SKM-1 (cell line): Measurements from ENCODE around the gene DCDC2C.
A peak's percentile ranks its signal among the peaks of the same experiment; 100 is the strongest.

Experiments used
- DNase-seq: peaks from one replicate; lab custom pipeline; 2025; ENCODE audit not compliant: unreplicated experiment; lab: John Stamatoyannopoulos, UW

DCDC2C gene

DNA sequence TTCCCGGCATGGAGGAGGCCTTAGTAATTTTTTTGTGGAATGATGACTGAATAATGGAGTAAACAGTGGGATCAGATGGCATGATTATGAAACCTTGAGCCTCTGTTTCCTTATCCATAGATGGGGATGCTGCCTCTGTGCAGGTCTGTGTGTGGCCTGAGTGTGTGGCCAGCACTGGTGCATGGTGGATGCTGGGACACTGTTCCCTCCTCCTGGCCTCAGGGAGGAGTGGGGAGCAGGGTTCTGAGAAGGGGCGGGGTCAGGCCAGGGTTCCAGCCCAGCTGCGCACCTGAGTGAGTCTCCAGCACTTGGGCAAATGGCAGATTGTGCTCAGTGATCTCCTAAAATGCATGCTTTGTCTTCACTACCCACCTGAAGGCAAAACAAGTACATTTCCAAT is 66.4 kb downstream of the DCDC2C start:
- no peak for DNase-seq

DNA sequence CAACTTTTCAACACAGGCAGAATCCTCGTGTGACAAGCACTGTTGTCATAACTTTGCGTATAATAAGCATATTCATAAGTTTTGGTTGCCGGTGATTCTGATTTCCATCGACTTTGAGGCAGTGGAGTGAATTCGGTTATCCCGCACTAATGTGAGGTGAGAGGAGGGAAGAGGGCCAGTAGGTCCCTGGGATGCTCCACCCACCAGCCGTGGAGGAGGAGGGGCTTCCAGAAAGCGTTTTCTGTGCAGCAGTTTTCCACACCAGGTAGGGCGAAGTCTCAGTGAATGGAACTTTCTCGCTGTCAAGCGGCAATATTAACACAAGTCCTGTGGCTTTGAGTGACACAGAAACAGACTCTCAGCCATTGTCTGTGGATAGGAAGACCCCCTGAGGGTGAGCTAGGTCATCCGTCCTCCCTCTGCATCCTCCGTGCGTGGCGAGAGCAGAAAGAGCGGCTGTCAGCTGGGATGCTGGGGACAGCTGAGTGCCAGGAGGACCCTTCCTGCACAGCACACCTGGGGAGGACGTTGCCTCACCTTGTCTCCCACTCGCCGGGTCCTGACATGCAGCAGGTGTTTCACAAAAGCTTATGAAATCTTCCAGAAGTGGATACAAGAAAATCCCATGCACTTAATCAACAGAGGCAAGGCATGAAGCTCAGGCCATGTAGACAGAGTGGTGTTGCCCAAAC is 67.5 kb downstream of the DCDC2C start:
- DNase-seq: no peak

DNA sequence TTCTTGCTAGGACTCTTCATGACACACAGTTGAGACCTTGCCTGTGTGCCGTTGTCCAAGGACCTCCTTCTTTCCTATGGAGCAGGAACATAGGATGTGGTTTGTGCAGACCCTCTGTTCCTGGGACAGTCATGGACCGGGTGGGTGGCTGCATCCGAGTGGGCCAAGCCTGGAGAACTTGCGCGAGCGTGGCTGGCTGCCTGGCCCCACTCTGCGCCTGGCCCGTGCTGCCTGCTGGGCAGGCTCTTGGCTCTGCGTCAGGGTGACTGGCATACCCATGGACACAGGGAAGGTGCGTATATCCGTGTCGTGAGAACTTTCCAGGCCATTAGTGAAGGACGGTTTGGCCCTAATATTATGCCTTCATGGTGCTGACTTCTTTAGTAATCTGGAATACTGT is 68.2 kb downstream of the DCDC2C start:
- DNase-seq: no peak

DNA sequence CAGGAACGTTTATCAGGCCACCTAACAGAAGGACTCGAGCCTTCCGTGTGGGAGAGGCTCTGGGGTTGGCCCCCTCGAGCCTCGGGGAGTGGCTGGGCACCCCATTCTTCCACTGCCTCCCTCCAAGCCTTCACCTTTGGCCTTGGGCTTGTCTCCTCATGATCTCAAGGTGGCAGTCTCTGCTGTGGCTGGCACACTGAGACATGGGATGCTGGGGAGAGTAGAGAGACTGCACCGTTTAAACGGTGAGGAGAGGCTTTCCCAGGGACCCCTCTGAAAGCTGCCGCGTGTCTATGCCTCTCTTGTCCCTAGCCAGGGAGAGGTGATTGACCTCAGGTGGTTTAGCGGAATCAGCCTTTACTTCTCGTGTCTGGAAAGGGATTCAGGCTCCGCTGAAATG is 71.0 kb downstream of the DCDC2C start:
- DNase-seq: no peak

DNA sequence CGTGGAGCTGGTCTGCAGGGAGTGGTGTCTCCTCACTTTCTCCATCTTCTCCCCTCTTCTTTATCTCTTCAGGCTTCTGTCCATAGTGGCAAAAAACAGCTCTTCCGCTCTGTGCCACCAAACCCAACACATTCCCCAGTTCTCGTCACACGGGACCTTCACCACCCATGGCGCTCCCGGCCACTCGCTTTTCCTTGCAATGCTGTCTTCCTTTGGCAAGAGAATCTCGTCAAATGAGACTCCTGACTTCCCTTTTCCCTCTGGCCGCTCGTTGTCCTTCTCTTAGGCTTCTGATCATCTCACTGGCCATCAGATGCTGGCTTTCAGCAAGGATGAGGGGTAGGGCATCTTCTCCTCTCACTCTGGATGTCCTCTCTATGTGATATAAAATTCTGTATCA is 72.9 kb downstream of the DCDC2C start:
- no peak for DNase-seq

DNA sequence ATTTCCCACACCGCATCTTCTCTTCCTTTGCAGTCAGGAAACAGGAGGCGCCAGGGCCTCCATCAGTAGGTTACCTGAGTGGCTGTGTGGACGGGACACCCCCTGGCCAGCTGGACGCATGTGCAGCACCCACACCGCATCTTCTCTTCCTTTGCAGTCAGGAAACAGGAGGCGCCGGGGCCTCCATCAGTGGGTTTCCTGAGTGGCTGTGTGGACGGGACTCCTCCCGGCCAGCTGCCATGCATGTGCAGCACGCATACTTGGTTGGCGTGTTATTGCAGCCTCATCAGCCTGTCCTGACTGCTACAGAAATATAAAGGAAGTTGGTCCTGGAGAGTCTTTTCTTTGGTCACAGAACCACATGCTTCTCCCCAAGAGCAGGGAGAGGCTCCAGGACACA is 74.6 kb downstream of the DCDC2C start:
- DNase-seq: no peak

DNA sequence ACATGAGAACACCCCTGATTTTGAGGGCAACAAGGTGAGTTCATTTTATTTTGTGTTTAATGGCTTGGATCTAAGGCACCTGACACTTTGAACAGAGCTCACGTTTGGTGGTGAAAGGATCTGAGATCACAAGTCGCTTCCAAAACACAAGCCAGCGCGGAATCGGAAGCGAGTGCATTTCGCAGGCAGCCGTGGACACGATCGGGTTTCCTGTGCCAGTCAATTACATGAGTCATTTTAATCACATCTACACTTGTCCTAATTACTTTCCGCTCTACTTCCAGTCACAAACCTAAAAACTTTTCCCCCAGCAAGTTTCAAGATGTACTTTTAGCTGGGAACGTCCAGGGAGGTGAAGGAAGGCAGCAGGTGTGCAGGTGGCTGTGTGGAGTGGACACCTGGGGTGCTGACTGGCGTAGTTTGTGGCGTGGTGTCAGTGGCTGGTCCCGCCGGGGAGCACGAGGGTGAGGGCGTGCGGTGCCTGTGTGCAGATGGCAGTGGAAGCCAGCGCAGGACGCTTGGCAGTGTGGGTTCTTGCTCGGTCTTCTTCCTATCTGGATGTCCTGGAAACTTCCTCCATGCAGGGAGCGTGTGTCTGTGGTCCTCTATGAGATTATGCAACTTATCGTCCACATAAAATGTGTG is 75.6 kb downstream of the DCDC2C start:
- DNase-seq: no peak

DNA sequence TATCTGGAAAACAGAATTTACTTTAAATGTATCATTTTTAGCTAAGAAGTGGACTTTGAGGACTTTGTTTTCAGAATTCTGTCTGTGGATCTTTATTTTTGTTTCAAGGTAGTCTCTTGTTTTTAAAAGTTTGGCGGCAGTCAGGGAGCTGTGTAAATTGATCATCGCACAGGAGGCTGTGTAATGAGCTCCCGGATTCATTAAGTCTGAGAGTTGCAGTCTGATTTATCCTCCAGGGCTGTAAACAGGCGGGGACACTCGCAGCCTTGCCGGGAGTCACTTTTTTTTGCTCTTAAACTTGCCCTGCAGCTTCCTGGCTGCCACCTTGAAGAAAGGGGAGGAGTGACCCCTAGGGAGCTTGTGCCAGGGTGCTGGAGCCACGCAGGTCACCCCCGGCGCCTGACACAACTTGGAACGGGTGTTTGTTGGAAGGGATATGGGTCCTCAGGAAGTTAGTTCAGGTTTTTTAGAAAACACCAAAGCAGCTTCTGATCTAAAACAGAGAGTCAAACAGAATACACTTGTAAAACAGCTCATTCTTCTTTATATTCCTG is 76.2 kb downstream of the DCDC2C start:
- no peak for DNase-seq

DNA sequence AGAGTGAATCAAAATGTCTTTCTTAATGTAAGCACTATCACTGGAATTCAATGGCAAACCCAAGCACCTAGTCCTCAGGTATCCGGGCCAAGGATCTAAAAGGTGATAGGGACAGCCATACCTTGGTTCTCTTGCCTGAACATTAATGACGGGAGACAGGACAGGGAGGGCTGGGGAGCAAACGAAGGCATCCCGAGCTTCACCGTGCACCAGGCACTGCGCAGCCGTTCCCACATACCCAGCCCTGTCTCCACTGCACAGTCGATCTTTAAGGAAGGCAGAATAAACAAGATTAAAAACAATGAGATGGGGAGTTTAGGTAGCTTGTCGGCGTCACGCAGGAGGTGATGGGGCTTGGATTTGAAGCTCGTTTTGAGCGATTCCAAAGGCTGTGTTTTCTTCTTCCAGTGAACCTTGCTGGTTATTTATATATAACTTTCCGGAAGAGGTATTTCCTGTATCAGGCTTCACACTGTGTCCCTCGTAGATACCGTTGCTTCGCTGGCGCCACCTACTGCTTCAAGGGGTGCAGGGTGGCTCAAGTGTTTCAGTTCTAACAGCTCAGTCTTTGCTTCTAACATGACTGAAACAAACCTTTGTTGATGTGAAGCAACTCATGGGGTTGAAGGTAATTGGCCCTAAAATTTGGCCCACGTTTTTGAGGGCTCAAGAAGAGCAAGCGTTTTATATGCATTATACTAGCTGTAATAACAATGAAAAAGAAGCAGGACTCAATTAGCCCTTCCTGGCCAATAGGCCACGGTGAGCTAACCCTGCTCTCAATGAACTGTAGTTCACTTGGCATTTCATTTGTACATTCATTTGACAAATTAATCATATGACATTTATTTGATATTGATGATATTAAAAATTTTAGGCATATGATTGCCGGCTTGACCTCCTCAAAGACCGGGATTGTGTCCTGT is 77.4 kb downstream of the DCDC2C start:
- peak; percentile 39 for DNase-seq

DNA sequence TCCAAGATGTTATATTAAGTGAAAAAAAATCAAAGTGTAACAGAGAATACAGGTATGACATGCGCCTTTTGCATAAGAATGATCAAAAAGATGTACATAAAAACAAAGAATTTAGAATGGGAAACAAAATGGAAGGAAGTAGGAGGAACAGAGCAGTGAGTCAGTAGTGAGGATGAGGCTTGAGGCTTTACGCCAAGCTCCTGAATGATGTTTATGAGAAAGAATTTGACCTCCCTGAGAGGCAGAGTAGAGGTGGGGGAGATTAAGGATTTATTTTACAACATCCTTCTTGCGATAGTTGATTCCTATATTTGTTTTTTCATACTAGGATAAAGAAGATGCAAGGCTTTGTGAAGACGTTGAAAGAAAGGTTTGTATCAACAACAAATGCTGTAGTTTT is 81.4 kb downstream of the DCDC2C start:
- no peak for DNase-seq

DNA sequence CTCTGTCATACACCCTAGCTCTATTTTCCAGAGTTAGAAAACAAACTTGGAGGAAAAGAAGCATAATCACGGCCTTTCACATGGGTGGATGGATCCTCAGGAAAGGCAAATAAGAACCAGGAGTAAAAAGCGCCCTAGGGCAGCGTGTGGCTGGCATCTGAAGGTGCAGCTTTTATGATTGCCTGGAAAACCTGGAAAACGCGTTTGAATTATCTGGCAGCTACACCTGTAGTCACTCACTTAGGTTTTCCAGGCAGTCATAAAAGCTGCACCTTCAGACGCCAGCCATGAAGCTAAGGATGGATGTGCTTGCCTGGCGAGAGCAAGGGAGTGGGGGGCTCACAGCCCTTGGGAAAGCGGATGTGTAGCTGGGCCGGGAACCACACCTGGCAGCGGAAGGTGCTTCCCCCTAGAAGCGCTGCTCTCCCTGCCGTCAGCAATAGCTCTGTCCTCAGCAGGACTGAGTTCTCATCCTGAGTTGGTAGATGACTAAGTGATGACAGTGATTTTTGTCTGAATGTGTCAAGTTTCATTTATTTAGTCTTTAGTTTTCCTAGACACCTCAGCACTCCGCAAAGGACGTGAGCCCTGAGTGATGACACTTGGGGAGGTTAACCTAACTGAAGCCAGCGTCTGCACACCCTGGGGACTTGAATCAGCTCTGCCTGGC is 82.0 kb downstream of the DCDC2C start:
- DNase-seq: no peak

DNA sequence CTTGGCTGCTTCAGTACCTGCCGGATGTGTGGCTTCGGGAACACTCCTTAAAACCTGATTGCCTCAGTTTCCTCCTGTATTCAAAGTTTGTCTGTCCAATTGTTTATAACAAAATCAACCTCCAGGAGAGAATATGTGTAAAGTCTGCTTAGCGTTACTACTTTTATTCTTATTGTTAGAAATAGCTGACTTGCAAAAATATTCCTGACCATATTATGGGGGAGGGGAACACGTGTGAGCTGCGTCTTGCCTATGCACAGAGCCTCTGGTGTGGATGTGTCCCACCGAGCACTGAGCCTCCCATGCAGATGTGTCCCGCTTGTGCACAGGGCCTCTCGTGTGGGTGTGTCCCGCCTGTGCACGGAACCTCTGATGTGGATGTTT is 82.5 kb downstream of the DCDC2C start:
- DNase-seq: no peak

DNA sequence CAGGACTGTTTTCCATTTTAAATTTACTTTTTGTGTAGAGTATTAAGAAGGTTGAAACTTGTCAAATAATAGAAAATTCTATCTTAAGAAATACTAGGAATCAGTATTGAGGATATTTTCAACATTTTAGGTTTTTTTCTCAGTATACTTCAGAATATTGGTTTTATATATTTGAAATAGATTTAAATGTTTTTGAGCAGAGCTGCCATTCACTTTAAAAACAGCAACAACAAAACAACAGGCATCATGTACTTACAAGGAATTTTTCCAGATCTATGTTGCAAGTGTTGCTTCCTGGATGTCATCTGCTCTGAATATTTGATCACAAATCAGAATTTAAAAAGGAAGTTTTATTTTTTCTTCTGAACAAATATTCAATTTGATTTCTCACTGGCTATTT is 84.4 kb downstream of the DCDC2C start:
- DNase-seq: no peak

DNA sequence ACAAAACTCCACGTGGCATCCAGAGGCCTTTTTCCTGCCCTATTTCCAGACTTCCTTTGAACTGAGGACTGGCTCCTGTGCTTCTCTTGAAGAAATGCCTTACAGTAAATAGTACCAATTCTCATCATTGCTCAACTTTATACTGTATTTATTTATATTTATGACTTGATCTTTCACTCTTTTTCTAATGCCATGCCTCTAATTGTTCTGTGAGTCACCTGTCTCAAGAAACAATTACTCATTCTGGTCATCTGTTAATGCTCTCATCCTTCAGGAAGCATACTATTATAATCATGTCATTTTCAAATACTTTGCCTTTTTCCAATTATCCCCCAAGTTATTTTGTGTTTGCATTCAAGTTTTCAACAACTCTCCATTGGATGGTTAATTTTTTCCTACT is 85.9 kb downstream of the DCDC2C start:
- DNase-seq: no peak

DNA sequence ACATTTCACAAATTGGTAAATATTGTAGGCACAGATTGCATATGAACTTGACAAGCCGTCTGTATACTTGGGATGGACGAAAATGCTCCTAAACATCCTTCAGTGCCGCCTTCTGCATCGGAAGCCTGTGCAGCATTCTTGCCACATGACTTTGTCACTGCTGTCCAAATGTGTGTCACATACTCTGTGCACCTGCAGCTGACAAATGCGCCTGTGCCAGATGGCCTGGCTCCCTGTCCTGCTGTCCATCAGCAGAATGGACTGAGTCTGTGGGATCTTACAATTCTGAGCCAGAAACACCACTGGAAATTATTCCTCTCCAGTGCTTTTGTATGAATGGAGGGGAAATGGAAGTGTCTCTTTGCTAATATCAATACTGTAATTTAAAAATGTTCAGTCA is 89.9 kb downstream of the DCDC2C start:
- DNase-seq: no peak

DNA sequence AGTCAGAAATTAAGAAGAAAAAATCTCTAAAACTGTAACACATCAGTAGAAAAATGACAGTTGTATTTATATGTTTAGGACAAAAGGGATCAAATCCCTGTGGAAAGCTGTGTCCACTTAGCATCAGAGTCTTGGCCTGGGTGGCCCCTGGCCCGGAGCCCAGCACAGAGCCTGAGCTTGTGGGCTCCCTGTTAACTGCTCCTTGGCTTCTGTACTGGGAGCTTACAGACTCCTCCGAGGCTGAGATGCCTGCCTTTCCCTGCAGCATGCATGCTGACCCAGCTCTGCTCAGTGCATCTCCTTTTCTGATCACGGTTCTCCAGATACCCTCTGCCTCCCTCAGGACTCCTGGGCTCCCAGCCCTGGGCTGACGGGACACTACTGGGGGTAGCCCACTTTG is 98.1 kb downstream of the DCDC2C start:
- no peak for DNase-seq

DNA sequence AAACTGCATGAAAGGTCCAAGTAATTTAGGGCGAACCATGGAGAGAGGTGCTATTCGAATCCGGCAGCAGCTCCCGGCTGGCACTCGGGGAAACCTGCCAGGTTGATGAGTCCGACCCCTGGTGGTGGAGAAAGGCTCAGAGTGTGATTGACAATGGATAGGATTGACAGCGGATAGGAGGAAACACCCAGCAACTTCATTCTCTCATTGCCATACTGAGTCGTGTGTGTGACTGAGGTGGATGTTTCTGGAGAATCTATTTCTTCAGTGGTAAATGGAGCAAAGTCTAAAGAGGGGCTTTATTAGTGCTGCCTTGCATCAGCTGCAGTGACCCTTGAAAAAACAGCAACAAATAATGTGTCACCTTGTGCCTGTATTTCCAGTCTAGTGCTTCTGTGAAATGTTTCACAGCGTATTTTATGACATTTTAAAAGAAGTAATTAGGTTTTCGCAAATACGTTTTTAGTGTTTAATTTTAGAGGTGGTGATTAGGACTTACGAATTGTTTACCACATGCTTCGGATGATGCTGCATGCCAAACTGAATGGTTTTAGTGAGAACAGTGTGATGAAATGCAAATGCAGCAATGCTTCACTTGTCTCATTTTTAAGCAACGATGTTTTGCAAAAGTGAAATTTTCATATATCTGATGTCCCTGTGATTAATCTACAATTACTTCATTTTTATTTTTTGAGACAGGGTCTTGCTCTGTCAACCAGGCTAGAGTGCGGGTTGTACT is 102.0 kb downstream of the DCDC2C start:
- DNase-seq: no peak

DNA sequence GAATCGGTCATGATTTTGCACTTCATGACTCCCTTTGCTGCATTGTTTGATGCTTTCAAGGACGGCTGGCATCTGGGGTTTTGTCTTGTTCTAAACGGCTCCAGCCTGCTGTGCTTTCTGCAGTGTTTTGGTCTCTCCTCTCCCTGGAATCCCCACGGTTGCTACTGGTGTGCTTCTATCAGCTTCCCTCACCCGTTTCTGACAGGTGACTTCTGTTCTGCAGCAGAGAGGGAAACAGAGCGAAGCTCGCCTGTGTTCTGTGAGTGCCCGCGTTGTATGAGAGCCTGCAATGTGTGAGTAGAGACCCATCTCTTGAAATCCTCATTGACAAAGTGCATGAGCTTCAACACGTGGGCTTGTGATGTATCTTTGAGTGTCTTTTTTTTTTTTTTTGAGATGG is 102.8 kb downstream of the DCDC2C start:
- DNase-seq: no peak

DNA sequence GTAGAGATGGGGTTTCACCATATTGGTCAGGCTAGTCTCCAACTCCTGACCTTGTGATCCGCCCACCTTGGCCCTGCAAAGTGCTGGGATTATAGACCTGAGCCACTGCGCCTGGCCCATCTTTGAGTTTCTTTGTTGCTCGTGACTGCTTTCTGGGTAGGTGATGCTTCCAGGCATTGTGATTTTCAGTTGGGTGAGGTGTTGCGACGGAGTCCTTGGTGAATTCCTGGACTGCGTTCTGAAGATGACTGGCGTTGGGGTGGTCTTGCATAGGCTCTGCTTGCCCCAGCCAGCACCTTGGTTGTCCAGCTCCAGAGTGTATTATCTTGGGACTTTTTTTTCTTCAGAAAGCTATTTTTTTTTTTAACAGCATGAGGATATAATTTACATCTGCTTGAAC is 103.4 kb downstream of the DCDC2C start:
- DNase-seq: no peak

DNA sequence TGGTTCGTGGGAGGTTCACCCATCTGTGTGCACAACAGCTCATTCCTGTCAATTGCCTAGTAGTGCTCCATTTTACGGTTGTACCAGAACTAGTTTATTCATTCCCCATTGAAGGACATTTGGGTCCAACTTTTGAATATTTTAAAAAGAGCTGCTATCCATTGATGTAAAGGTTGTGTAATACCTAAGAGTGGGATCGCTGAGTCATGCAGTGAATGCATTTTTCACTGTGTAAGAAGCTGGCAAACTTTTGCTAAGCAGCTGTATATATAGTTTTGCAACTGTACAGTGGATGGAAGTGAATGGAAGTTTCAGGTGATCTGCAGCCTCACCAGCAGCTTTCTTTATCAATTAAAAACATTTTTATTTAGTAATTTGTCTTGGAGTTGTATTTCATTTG is 104.5 kb downstream of the DCDC2C start:
- DNase-seq: no peak
